GM12878 (cell line): Measurements from ENCODE around the gene GPC5. TPM values are rescaled to one million over a fixed set of nuclear protein-coding genes. Genes with fewer than 3 reads are reported as not detected.
A peak's percentile ranks its signal among the peaks of the same experiment; 100 is the strongest.

Experiments
- ATAC-seq: fragments of 200-7000 bp; cut with Tn5 transposase; 3 replicates; pipeline ENCODE4 v1.9.1; 2020; ENCODE audit warnings: mild to moderate bottlenecking, moderate library complexity
- BruUV-seq: library from RNA; stranded (reverse); fragments of 400-500 nt; replicated peaks from 2 replicates; lab custom pipeline; 2021; lab: Mats Ljungman, UMichigan
- CTCF ChIA-PET: fragments of 300-600 bp; sonication (Branson Sonifier 250); formaldehyde crosslinking; extraction: SDS; loops from one replicate; lab custom pipeline; 2021; ENCODE audit warnings: inconsistent platforms; lab: Yijun Ruan, JAX
- POLR2A ChIA-PET: fragments of 350-600 bp; formaldehyde crosslinking; extraction: SDS; loops from one replicate; lab custom pipeline; 2021; ENCODE audit warnings: inconsistent platforms; lab: Charles Lee
- RAD21 ChIA-PET: fragments of 300-600 bp; sonication (Branson Sonifier 250); formaldehyde crosslinking; loops from one replicate; lab custom pipeline; 2023; ENCODE audit warnings: antibody characterized with exemption; ENCODE audit not compliant: unreplicated experiment; lab: Charles Lee
- SMC1A ChIA-PET: fragments of 300-600 bp; sonication (Branson Sonifier 250); formaldehyde crosslinking; loops from one replicate; lab custom pipeline; 2023; ENCODE audit not compliant: unreplicated experiment, uncharacterized antibody; lab: Charles Lee
- DNase-seq: peaks from one replicate; pipeline ENCODE4 v3.0.0-alpha.2; 2011; ENCODE audit warnings: low read depth, low spot score
- FAIRE-seq: peaks from 3 replicates; lab custom pipeline; 2011; peaks lifted over from hg19 to GRCh38; lab: Jason Lieb, UNC
- H2AFZ ChIP-seq: 2 replicates; pipeline ENCODE4 v1.6.0; 2011; ENCODE audit warnings: low read depth, low read length, control low read depth; ENCODE audit not compliant: control insufficient read depth
- H3K27ac ChIP-seq: 2 replicates; pipeline ENCODE4 v1.5.1; 2011; ENCODE audit warnings: control low read depth; ENCODE audit not compliant: control insufficient read depth, insufficient read depth
- H3K27me3 ChIP-seq, 2 experiments: replicated peaks in 1 of 2; 2 replicates each; pipeline versions ENCODE4 v1.6.0 to v1.6.1; 2011; ENCODE audit warnings: low read length in 1 of 2; ENCODE audit not compliant: control insufficient read depth in 2 of 2, insufficient read depth in 2 of 2
- H3K36me3 ChIP-seq, 2 experiments: 2 replicates each; pipeline ENCODE4 v1.5.1; 2011; ENCODE audit warnings: low read length in 1 of 2; ENCODE audit not compliant: control insufficient read depth in 2 of 2, insufficient read depth in 2 of 2
- H3K4me1 ChIP-seq: 2 replicates; pipeline ENCODE4 v1.6.1; 2011; ENCODE audit warnings: mild to moderate bottlenecking, low read length, moderate library complexity, mixed read lengths; ENCODE audit not compliant: control insufficient read depth, insufficient read depth
- H3K4me2 ChIP-seq: 2 replicates; pipeline ENCODE4 v1.6.0; 2011; ENCODE audit warnings: control low read depth; ENCODE audit not compliant: control insufficient read depth, insufficient read depth
- H3K4me3 ChIP-seq: fragments of 200-600 bp; sonication (generic); 2 replicates; pipeline ENCODE4 v1.5.1; 2016
- H3K79me2 ChIP-seq: 2 replicates; pipeline ENCODE4 v1.6.0; 2011; ENCODE audit warnings: low read length; ENCODE audit not compliant: control insufficient read depth, insufficient read depth
- H3K9ac ChIP-seq: 2 replicates; pipeline ENCODE4 v1.8.0; 2011; ENCODE audit warnings: low read length, control low read depth, mixed read lengths; ENCODE audit not compliant: control insufficient read depth, insufficient read depth
- H3K9me3 ChIP-seq: replicated peaks from 3 replicates; pipeline ENCODE4 v1.5.1; 2011; ENCODE audit warnings: mild to moderate bottlenecking, low read length; ENCODE audit not compliant: control insufficient read depth, insufficient read depth
- H4K20me1 ChIP-seq: 2 replicates; pipeline ENCODE4 v1.6.0; 2011; ENCODE audit not compliant: control insufficient read depth, insufficient read depth
- ATF3 ChIP-seq: IDR thresholded peaks from 2 replicates; pipeline ENCODE4 v1.6.1; 2011; ENCODE audit warnings: low read depth, mild to moderate bottlenecking, low read length, moderate library complexity, borderline replicate concordance; ENCODE audit errors: extremely low read depth
- EED ChIP-seq: sonication (generic); IDR thresholded peaks from 2 replicates; pipeline ENCODE4 v1.6.1; 2016; ENCODE audit warnings: antibody characterized with exemption, low read depth
- IKZF1 ChIP-seq: fragments of 450-650 bp; conservative IDR thresholded peaks from 2 replicates; pipeline ENCODE4 v1.6.1; 2017; ENCODE audit warnings: antibody characterized with exemption, mild to moderate bottlenecking
- IKZF2 ChIP-seq, 2 experiments: fragments of 450-650 bp; IDR thresholded peaks; 2 replicates each; pipeline ENCODE4 v1.6.1; 2017; ENCODE audit warnings: mild to moderate bottlenecking in 2 of 2, moderate library complexity in 2 of 2
- JUNB ChIP-seq: IDR thresholded peaks from 2 replicates; pipeline ENCODE4 v1.6.1; 2016; ENCODE audit warnings: antibody characterized with exemption, mild to moderate bottlenecking
- LARP7 ChIP-seq: fragments of 450-650 bp; IDR thresholded peaks from 2 replicates; pipeline ENCODE4 v1.6.1; 2017; ENCODE audit warnings: mild to moderate bottlenecking
- MYC ChIP-seq: IDR thresholded peaks from 2 replicates; pipeline ENCODE4 v1.6.1; 2011; ENCODE audit warnings: mild to moderate bottlenecking, low read length, moderate library complexity, inconsistent platforms; ENCODE audit not compliant: insufficient read depth, insufficient replicate concordance, insufficient read length, severe bottlenecking
- NFIC ChIP-seq: IDR thresholded peaks from 2 replicates; pipeline ENCODE4 v1.6.1; 2012; ENCODE audit warnings: low read depth, mild to moderate bottlenecking, inconsistent platforms, low read length, moderate library complexity
- PAX5 ChIP-seq: IDR thresholded peaks from 2 replicates; pipeline ENCODE4 v1.6.1; 2011; ENCODE audit warnings: low read depth, low read length, borderline replicate concordance
- RAD21 ChIP-seq: IDR thresholded peaks from 2 replicates; pipeline ENCODE4 v1.6.1; 2011; ENCODE audit warnings: mild to moderate bottlenecking, low read depth, low read length, moderate library complexity; ENCODE audit not compliant: insufficient read depth
- RELB ChIP-seq: fragments of 450-650 bp; IDR thresholded peaks from 2 replicates; pipeline ENCODE4 v1.6.1; 2017; ENCODE audit warnings: low read depth, mild to moderate bottlenecking, moderate library complexity
- SIX5 ChIP-seq: IDR thresholded peaks from 2 replicates; pipeline ENCODE4 v1.6.1; 2011; ENCODE audit warnings: mild to moderate bottlenecking, low read depth, low read length, moderate library complexity; ENCODE audit not compliant: severe bottlenecking
- SKIL ChIP-seq: fragments of 450-650 bp; IDR thresholded peaks from 2 replicates; pipeline ENCODE4 v1.6.1; 2017; ENCODE audit warnings: mild to moderate bottlenecking, low read depth, inconsistent platforms; ENCODE audit not compliant: poor library complexity, severe bottlenecking
- SPI1 ChIP-seq: IDR thresholded peaks from 2 replicates; pipeline ENCODE4 v1.6.1; 2011; ENCODE audit warnings: low read depth, mild to moderate bottlenecking, low read length, moderate library complexity, borderline replicate concordance; ENCODE audit not compliant: insufficient read depth
- SREBF1 ChIP-seq: IDR thresholded peaks from 2 replicates; pipeline ENCODE4 v1.6.1; 2012; ENCODE audit warnings: mild to moderate bottlenecking, low read length
- TCF3 ChIP-seq: IDR thresholded peaks from 2 replicates; pipeline ENCODE4 v1.6.1; 2012; ENCODE audit warnings: low read depth, mild to moderate bottlenecking, low read length, borderline replicate concordance; ENCODE audit not compliant: insufficient read depth
- WGBS: methylation state at CpG from one replicate; pipeline ENCODE4 v1.1.6; 2016; ENCODE audit warnings: low lambda C conversion rate; ENCODE audit not compliant: insufficient replicate concordance, insufficient coverage; ENCODE audit errors: missing lambda C conversion rate; 5-methylcytosine and 5-hydroxymethylcytosine counted together
- in situ Hi-C: fragments of 300-500 bp; cut with MboI; formaldehyde crosslinking; loops from 9 replicates; pipeline ENCODE4 v1.14.3; 2018; ENCODE audit warnings: mixed read lengths
- intact Hi-C: fragments of 100-400 bp; cut with micrococcal nuclease; formaldehyde crosslinking; loops from one replicate; pipeline ENCODE4 v1.14.2; 2022; ENCODE audit not compliant: unreplicated experiment
- polyA plus RNA-seq, 11 experiments: library from polyadenylated mRNA; depleted of rRNA in 4 of 11; unstranded in 6 of 11; stranded (reverse) in 5 of 11; fragments of >200 nt; fragmentation: Nextera tagmentation in 4 of 11; fragmentation: Illumina TruSeq in 1 of 11; extraction: Ambion mirVana in 4 of 11; extraction: Trizol in 1 of 11; gene quantifications; 1 replicate in 1 of 11; 2 replicates in 10 of 11; pipeline versions ENCODE4 v1.2.1 to v1.2.3, GENCODE V29; 2011 to 2016; ENCODE audit warnings: inconsistent platforms in 2 of 11, missing spikeins in 2 of 11, low read depth in 1 of 11
- total RNA-seq, 4 experiments: library from RNA; depleted of rRNA in 3 of 4; stranded (reverse); fragments of >200 nt in 3 of 4; fragmentation: Illumina TruSeq in 1 of 4; extraction: Trizol in 1 of 4; gene quantifications; 2 replicates each; pipeline versions ENCODE4 v1.2.1 to v1.2.3, GENCODE V29; 2013 to 2021
- TF ChIP-seq, protein P1 (sequence below): fragments of 450-650 bp; conservative IDR thresholded peaks from 2 replicates; pipeline ENCODE4 v1.6.1; 2017; ENCODE audit warnings: mild to moderate bottlenecking, moderate library complexity

Gene GPC5
- total and polyA plus RNA-seq, 10 of the 15 experiments (the other 5 are each of a cell fraction or from before 2014, with no cell fraction given): 0.05 to 0.87 (median 0.44) TPM; not detected in 1

GRCh38 chr13:91904597-91904996 lies 506.2 kb downstream of the GPC5 start:
- FAIRE-seq (peak; percentile 27), ATAC-seq (peak; percentile 66), DNase-seq (peak; percentile 16)
- SMC1A ChIA-PET: interaction anchor here (1.7 kb wide), 1 partner anchor 13 kb away, joined by 4 read pairs; no protein-coding TSS in a partner anchor
- Histone ChIP-seq H3K79me2 (no peaks in the 10 kb centered on the region), H3K4me3 (no peak overlapping the region), H3K27me3 (no peaks in the 10 kb centered on the region), H3K36me3 (no peaks in the 10 kb centered on the region), H3K4me1 (no peaks in the 10 kb centered on the region), H3K4me2 (no peak overlapping the region), H3K9ac (no peak overlapping the region), H3K27ac (no peak overlapping the region), H4K20me1 (no peaks in the 10 kb centered on the region), H3K9me3 (no peaks in the 10 kb centered on the region), H2AFZ (no peak overlapping the region)
- POLR2A ChIA-PET: no interaction called here
- BruUV-seq: no TSS peak
- TF ChIP-seq MYC: no peak
- TF ChIP-seq ATF3: no peak
- peak; percentile 53; the same call in 1 of the 2 replicates for TF ChIP-seq NFIC
- no peak for TF ChIP-seq RAD21
- TF ChIP-seq EED: peak; percentile 68
- TF ChIP-seq SREBF1: no peak
- peak; percentile 46; the same call in 1 of the 2 replicates for TF ChIP-seq IKZF1
- peak; percentile 23 for TF ChIP-seq JUNB
- TF ChIP-seq SKIL: no peak
- no peak for TF ChIP-seq RELB
- no peak for TF ChIP-seq TCF3
- TF ChIP-seq PAX5: peak; percentile 80
- TF ChIP-seq, protein P1, sequence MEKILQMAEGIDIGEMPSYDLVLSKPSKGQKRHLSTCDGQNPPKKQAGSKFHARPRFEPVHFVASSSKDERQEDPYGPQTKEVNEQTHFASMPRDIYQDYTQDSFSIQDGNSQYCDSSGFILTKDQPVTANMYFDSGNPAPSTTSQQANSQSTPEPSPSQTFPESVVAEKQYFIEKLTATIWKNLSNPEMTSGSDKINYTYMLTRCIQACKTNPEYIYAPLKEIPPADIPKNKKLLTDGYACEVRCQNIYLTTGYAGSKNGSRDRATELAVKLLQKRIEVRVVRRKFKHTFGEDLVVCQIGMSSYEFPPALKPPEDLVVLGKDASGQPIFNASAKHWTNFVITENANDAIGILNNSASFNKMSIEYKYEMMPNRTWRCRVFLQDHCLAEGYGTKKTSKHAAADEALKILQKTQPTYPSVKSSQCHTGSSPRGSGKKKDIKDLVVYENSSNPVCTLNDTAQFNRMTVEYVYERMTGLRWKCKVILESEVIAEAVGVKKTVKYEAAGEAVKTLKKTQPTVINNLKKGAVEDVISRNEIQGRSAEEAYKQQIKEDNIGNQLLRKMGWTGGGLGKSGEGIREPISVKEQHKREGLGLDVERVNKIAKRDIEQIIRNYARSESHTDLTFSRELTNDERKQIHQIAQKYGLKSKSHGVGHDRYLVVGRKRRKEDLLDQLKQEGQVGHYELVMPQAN: no peak
- peak; percentile 46 to 58; a peak in 3 of 4 replicates for TF ChIP-seq IKZF2 (IDR thresholded peaks at IDR 0.05)
- peak; percentile 69 for TF ChIP-seq SPI1
- TF ChIP-seq SIX5: no peak
- TF ChIP-seq LARP7: no peak
- RAD21 ChIA-PET: no interaction called here
- intact Hi-C loops (no loop called here), in situ Hi-C loops (no loop called here)
- whole genome bisulfite sequencing: 0% methylated on average over 1 of the region's 1 CpG
- CTCF ChIA-PET: interaction anchor here (1.0 to 1.1 kb wide), 2 partner anchors 159 to 271 kb away, joined by 3 read pairs; no protein-coding TSS in a partner anchor
